Cardiac muscle cell (in vitro differentiated cells and primary cell): Measurements from ENCODE around the gene PHOX2A. TPM values are rescaled to one million over a fixed set of nuclear protein-coding genes. Genes with fewer than 3 reads are reported as not detected.

Experiments used
- DNase-seq, 2 donors: peaks; one replicate each; pipeline versions ENCODE4 v3.0.0 to v3.0.0-alpha.2; 2010 to 2017; ENCODE audit warnings: low read depth in 1 of 2, low spot score in 1 of 2
- H3K27ac ChIP-seq: fragments of 200-600 bp; sonication (generic); 2 replicates; pipeline ENCODE4 v1.5.1; 2016
- H3K27me3 ChIP-seq: fragments of 200-600 bp; sonication (generic); 2 replicates; pipeline ENCODE4 v1.6.0; 2016; ENCODE audit warnings: control low read depth
- H3K36me3 ChIP-seq: fragments of 200-600 bp; sonication (generic); 2 replicates; pipeline ENCODE4 v1.5.1; 2016; ENCODE audit warnings: control low read depth
- H3K4me1 ChIP-seq: fragments of 200-600 bp; sonication (generic); 2 replicates; pipeline ENCODE4 v1.8.1; 2017; ENCODE audit warnings: low read depth, mild to moderate bottlenecking, mixed run types
- H3K4me3 ChIP-seq: fragments of 200-600 bp; sonication (generic); 2 replicates; pipeline ENCODE4 v1.5.1; 2016; ENCODE audit warnings: mild to moderate bottlenecking
- H3K9me3 ChIP-seq: fragments of 200-600 bp; sonication (generic); 2 replicates; pipeline ENCODE4 v1.5.1; 2017; ENCODE audit warnings: low read depth, mild to moderate bottlenecking, control low read depth
- CTCF ChIP-seq: IDR thresholded peaks from 2 replicates; pipeline ENCODE4 v1.5.1; 2012; ENCODE audit warnings: low read depth, mild to moderate bottlenecking, low read length
- polyA plus RNA-seq: library from polyadenylated mRNA; unstranded; fragments of >200 nt; fragmentation: Nextera tagmentation; extraction: Ambion mirVana; gene quantifications from 2 replicates; pipeline ENCODE4 v1.2.1, GENCODE V29; 2016
- total RNA-seq: library from RNA; depleted of rRNA; stranded (reverse); fragments of >200 nt; gene quantifications from 2 replicates; pipeline ENCODE4 v1.2.3, GENCODE V29; 2016

The PHOX2A gene
- total and polyA plus RNA-seq, 2 experiments from 2014 or later = 0.30 TPM; not detected in 1

GRCh38 chr11:72257570-72257969 is 13.6 kb upstream of the PHOX2A start:
- Histone ChIP-seq H3K9me3 (no peaks in the 10 kb centered on the region), H3K27ac (no peak overlapping the region), H3K36me3 (no peaks in the 10 kb centered on the region), H3K4me1 (no peaks in the 10 kb centered on the region), H3K4me3 (no peak overlapping the region), H3K27me3 (no peaks in the 10 kb centered on the region)
- TF ChIP-seq CTCF = no peak
- no peak for DNase-seq

DNA sequence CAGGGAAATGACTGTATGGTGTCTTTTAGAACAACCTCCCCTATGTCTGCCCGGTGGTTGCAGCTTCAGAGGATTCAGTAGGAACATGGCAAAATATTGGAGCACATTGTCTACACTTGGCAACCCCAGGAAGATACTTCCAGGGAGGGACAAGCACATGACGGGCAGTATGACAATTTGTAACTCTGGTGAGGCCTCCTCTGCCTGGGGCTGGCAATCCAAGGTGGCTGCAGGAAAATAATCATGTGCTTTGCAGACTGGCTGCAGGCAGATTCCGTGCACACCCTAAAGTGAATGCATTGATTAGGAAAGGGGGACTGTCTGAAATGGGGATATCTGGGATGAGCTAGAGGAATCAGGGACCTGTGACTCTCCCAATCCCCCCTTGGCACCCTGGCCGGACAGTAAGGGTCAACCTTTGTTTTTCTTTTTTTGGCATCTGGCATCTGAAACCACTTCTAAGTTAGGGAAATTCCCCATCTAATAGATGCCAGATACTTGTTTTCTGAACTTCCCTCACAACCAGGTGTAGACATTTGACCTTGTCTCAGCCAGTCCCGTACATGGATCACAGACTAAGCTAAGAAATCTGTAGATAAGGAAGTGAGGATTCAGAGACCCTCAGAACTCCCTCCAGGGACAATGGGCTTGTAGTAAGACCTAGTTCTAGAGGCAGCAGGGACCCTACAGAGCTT is 10.5 kb upstream of the PHOX2A start:
- H3K27me3 ChIP-seq = peaks cover 5% of the 10 kb centered on the region
- H3K36me3 ChIP-seq = no peaks in the 10 kb centered on the region
- no peak for DNase-seq
- no peak overlapping the region for H3K4me3 ChIP-seq
- no peak overlapping the region for H3K27ac ChIP-seq
- H3K4me1 ChIP-seq = no peaks in the 10 kb centered on the region
- TF ChIP-seq CTCF = no peak
- H3K9me3 ChIP-seq = no peaks in the 10 kb centered on the region

DNA sequence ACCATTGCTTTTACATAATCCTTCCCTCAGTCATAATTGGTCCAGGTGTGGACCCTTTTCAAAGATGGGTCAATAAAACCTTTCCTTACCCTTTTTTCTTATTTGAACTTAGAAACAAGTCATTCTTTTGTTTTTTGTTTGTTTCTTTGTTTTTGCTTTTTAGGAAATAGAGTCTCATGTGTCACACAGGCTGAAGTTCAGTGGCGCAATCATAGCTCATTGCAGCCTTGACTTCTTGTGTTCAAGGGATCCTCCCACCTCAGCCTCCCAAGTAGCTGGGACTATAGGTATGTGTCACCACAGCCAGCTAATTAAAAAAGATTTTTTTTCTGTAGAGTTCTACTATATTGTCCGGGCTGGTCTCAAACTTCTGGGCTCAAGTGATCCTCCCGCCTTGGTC is 9.4 kb upstream of the PHOX2A start:
- Histone ChIP-seq H3K4me1 (no peaks in the 10 kb centered on the region), H3K9me3 (no peaks in the 10 kb centered on the region), H3K27me3 (peaks cover 7% of the 10 kb centered on the region), H3K4me3 (no peak overlapping the region), H3K36me3 (no peaks in the 10 kb centered on the region), H3K27ac (no peak overlapping the region)
- TF ChIP-seq CTCF = no peak
- DNase-seq = no peak

DNA sequence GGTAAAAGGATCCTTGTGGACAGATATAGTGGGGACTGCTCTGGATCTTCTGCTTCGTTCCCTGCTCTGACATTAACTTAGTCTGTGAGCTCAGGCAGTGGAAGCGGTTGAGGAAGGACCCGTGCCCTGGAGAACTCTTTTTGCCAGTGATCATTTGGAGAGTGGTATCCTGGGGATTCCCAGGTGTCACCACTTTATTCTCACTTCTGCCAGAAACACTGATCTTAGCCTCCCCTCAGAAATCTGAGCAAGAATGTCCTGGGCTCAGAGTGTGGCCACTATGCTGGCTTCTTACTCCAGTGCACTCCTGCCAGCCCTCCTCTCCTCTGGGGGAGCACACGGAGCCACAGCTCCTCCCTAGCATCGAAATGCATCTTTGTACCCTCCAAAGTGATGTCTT is 7.6 kb upstream of the PHOX2A start:
- no peaks in the 10 kb centered on the region for H3K9me3 ChIP-seq
- no peak for TF ChIP-seq CTCF
- no peak for DNase-seq
- no peak overlapping the region for H3K4me3 ChIP-seq
- H3K36me3 ChIP-seq = no peaks in the 10 kb centered on the region
- H3K27me3 ChIP-seq = peaks cover 23% of the 10 kb centered on the region
- H3K4me1 ChIP-seq = no peaks in the 10 kb centered on the region
- no peak overlapping the region for H3K27ac ChIP-seq

GRCh38 chr11:72250661-72251464 is 6.9 kb upstream of the PHOX2A start:
- Histone ChIP-seq H3K27me3 (peaks cover 30% of the 10 kb centered on the region), H3K4me3 (no peak overlapping the region), H3K36me3 (no peaks in the 10 kb centered on the region), H3K27ac (no peak overlapping the region), H3K4me1 (no peaks in the 10 kb centered on the region), H3K9me3 (no peaks in the 10 kb centered on the region)
- DNase-seq = no peak
- no peak for TF ChIP-seq CTCF
